Adrenal gland (tissue), 5 donors: ENCODE data around the gene RASSF4.

ENCODE experiments used
- POLR2A ChIP-seq, 2 donors: fragments of 450-650 bp; IDR thresholded peaks; one replicate each; pipeline ENCODE4 v1.6.1; 2017; ENCODE audit warnings: antibody characterized with exemption in 2 of 2, mild to moderate bottlenecking in 2 of 2, moderate library complexity in 1 of 2
- TF ChIP-seq, protein P1 (sequence below), 6 experiments: fragments of 450-650 bp in 4 of 6; fragments of 200-600 bp in 2 of 6; sonication (generic) in 1 of 6; IDR thresholded peaks; 1 replicate in 5 of 6; 2 replicates in 1 of 6; pipeline versions ENCODE4 v1.5.1 to v1.8.0; 2016 to 2021; ENCODE audit warnings: antibody characterized with exemption in 6 of 6, mild to moderate bottlenecking in 2 of 6, moderate library complexity in 1 of 6
- donor health status: DM: no; HTN: no; CAD: no.

DNA sequence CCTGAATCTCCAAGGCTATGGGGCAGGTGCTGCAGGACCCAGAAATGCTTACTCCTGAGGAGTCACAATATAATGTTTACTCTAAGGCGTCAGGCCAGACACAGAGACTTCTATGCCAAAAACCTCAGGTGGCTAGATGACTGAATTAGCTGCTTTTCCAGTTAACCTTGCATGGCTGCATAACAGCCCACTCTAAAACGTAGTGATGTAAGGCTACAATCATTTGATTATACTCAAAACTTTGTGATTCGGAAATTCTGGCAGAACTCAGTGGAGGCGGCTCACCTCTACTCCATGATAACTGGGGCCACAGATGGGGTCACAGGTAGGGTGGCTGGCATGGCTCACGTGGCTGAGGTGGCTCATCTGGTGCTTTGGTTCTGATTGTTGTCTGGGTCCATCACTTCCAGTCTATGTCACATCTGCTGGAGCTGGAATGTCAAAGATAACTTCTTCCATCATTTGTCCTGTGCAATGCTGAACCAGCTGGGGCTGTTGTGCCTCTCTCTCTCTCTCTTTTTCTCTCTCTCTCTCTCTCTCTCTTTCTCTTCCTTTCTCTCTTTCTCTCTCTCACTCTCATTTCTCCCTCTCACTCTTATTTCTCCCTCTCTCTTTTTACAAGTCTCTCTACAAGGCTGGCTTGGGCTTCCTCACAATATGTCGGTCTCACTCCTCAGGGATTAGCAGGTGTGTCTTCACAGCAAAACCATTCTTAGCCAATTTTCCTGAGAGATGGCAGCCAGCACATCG, 36.6 kb upstream of the RASSF4 start:
- TF ChIP-seq, protein P1, sequence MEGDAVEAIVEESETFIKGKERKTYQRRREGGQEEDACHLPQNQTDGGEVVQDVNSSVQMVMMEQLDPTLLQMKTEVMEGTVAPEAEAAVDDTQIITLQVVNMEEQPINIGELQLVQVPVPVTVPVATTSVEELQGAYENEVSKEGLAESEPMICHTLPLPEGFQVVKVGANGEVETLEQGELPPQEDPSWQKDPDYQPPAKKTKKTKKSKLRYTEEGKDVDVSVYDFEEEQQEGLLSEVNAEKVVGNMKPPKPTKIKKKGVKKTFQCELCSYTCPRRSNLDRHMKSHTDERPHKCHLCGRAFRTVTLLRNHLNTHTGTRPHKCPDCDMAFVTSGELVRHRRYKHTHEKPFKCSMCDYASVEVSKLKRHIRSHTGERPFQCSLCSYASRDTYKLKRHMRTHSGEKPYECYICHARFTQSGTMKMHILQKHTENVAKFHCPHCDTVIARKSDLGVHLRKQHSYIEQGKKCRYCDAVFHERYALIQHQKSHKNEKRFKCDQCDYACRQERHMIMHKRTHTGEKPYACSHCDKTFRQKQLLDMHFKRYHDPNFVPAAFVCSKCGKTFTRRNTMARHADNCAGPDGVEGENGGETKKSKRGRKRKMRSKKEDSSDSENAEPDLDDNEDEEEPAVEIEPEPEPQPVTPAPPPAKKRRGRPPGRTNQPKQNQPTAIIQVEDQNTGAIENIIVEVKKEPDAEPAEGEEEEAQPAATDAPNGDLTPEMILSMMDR (IDR thresholded peaks at IDR 0.05): no peak
- no peak for TF ChIP-seq POLR2A (IDR thresholded peaks at IDR 0.05)
